Measurements from ENCODE around the gene TADA2A.

GRCh38 chr17:37359682-37360188 lies 47.0 kb upstream of the TADA2A start:
- no peak for TF ChIP-seq POLR2A (IDR thresholded peaks at IDR 0.05; ENCODE audit: borderline replicate concordance, extremely low read depth, insufficient read depth, insufficient read length)
- no peak for TF ChIP-seq POLR2AphosphoS5 (IDR thresholded peaks at IDR 0.05; ENCODE audit: low read depth, low read length)
- no peak for TF ChIP-seq EZH2 (IDR thresholded peaks at IDR 0.05)
- no peak for TF ChIP-seq RAD21 (IDR thresholded peaks at IDR 0.05; ENCODE audit: low read depth)
- TF ChIP-seq CTCF (IDR thresholded peaks at IDR 0.05 in 2 of 3, conservative IDR thresholded peaks at IDR 0.05 in 1 of 3; ENCODE audit: borderline replicate concordance in 1 of 3, insufficient read depth in 1 of 3, low read depth in 2 of 3, low read length in 2 of 3), result no peak
- TF ChIP-seq SP1 (IDR thresholded peaks at IDR 0.05; ENCODE audit: low read depth), result no peak
- no peak for TF ChIP-seq JUND (IDR thresholded peaks at IDR 0.05)
- TF ChIP-seq CEBPB (IDR thresholded peaks at IDR 0.05; ENCODE audit: low read depth), result no peak
- TF ChIP-seq EGR1 (IDR thresholded peaks at IDR 0.05; ENCODE audit: low read depth), result no peak
- TF ChIP-seq ZNF274 (IDR thresholded peaks at IDR 0.05; ENCODE audit: low read depth, low read length), result no peak
- no peak for TF ChIP-seq MAX (IDR thresholded peaks at IDR 0.05)
- TF ChIP-seq ZBTB33 (IDR thresholded peaks at IDR 0.05; ENCODE audit: extremely low read depth, insufficient replicate concordance, low read length), result no peak
- no peak for TF ChIP-seq ZFX (IDR thresholded peaks at IDR 0.05)
